OCI-LY7 (cell line): ENCODE data around the gene CLTCL1. TPM values are rescaled to one million over a fixed set of nuclear protein-coding genes. Genes with fewer than 3 reads are reported as not detected.

Experiments used
- BruUV-seq: library from RNA; stranded (reverse); fragments of 400-500 nt; replicated peaks from 2 replicates; lab custom pipeline; 2021; lab: Mats Ljungman, UMichigan
- CTCF ChIA-PET: fragments of 300-600 bp; sonication (Branson Sonifier 250); formaldehyde crosslinking; loops from one replicate; lab custom pipeline; 2022; ENCODE audit warnings: antibody characterized with exemption; ENCODE audit not compliant: unreplicated experiment; lab: Charles Lee
- POLR2A ChIA-PET: fragments of 300-600 bp; sonication (Branson Sonifier 250); formaldehyde crosslinking; loops from one replicate; lab custom pipeline; 2022; ENCODE audit warnings: antibody characterized with exemption; lab: Charles Lee
- DNase-seq: peaks from one replicate; pipeline ENCODE4 v3.0.0-alpha.2; 2015; ENCODE audit warnings: low spot score
- H2AFZ ChIP-seq: fragments of 200-600 bp; sonication (generic), shearing (Covaris generic); 2 replicates; pipeline ENCODE4 v1.6.1; 2014; ENCODE audit warnings: mild to moderate bottlenecking, antibody characterized with exemption, low read length, moderate library complexity
- H3K27ac ChIP-seq: fragments of 200-600 bp; sonication (generic); 2 replicates; pipeline ENCODE4 v1.5.1; 2014; ENCODE audit warnings: mixed run types, low read depth, mild to moderate bottlenecking, moderate library complexity, low read length, inconsistent platforms; ENCODE audit not compliant: poor library complexity, severe bottlenecking
- H3K36me3 ChIP-seq: fragments of 200-600 bp; sonication (generic); 2 replicates; pipeline ENCODE4 v1.6.1; 2014; ENCODE audit warnings: mild to moderate bottlenecking, antibody characterized with exemption, low read length, moderate library complexity, mixed read lengths; ENCODE audit not compliant: insufficient read depth
- H3K4me1 ChIP-seq: fragments of 200-600 bp; sonication (generic); 2 replicates; pipeline ENCODE4 v1.5.1; 2014; ENCODE audit warnings: mild to moderate bottlenecking, low read length; ENCODE audit not compliant: insufficient read depth, poor library complexity, severe bottlenecking
- H3K4me2 ChIP-seq: fragments of 200-600 bp; sonication (generic); 2 replicates; pipeline ENCODE4 v1.6.1; 2014; ENCODE audit warnings: mild to moderate bottlenecking, low read length
- H3K4me3 ChIP-seq: fragments of 200-600 bp; sonication (generic); 2 replicates; pipeline ENCODE4 v1.5.1; 2014; ENCODE audit warnings: mild to moderate bottlenecking, low read depth, low read length; ENCODE audit not compliant: poor library complexity, severe bottlenecking
- H3K79me2 ChIP-seq: fragments of 200-600 bp; sonication (generic); 2 replicates; pipeline ENCODE4 v1.6.1; 2016; ENCODE audit warnings: low read depth, mild to moderate bottlenecking, low read length, moderate library complexity, mixed read lengths; ENCODE audit not compliant: insufficient read depth
- H3K9me2 ChIP-seq: fragments of 200-600 bp; sonication (generic); 2 replicates; pipeline ENCODE4 v1.6.1; 2016; ENCODE audit warnings: mild to moderate bottlenecking, low read length, mixed read lengths; ENCODE audit not compliant: insufficient read depth
- H3K9me3 ChIP-seq: fragments of 200-600 bp; sonication (generic); 2 replicates; pipeline ENCODE4 v1.6.1; 2014; ENCODE audit warnings: mild to moderate bottlenecking, mixed run types, low read length, mixed read lengths
- H4K20me1 ChIP-seq: fragments of 200-600 bp; sonication (generic); 2 replicates; pipeline ENCODE4 v1.6.1; 2014; ENCODE audit warnings: mild to moderate bottlenecking, antibody characterized with exemption, low read length, moderate library complexity, mixed read lengths; ENCODE audit not compliant: insufficient read depth
- EZH2phosphoT487 ChIP-seq: fragments of 200-600 bp; sonication (generic); IDR thresholded peaks from 2 replicates; pipeline ENCODE4 v1.6.1; 2018; ENCODE audit warnings: low read depth, borderline replicate concordance, mild to moderate bottlenecking, mixed run types, antibody characterized with exemption, low read length, moderate library complexity, mixed read lengths
- intact Hi-C: fragments of 100-400 bp; cut with micrococcal nuclease; formaldehyde crosslinking; loops from one replicate; pipeline ENCODE4 v1.10.0; 2022; ENCODE audit not compliant: unreplicated experiment
- total RNA-seq, 2 experiments: library from RNA; depleted of rRNA in 1 of 2; stranded (reverse); fragments of >200 nt in 1 of 2; shearing (Covaris generic) in 1 of 2; gene quantifications; 2 replicates each; pipeline ENCODE4 v1.2.3, GENCODE V29; 2014 to 2022
- TF ChIP-seq, protein P1 (sequence below): fragments of 200-600 bp; sonication (generic); conservative IDR thresholded peaks from 2 replicates; pipeline ENCODE4 v1.5.1; 2014; ENCODE audit warnings: mild to moderate bottlenecking, antibody characterized with exemption, low read length, moderate library complexity, mixed read lengths

CLTCL1 gene
- total RNA-seq, 2 experiments from 2014 or later: 0.44 to 0.99 TPM

DNA sequence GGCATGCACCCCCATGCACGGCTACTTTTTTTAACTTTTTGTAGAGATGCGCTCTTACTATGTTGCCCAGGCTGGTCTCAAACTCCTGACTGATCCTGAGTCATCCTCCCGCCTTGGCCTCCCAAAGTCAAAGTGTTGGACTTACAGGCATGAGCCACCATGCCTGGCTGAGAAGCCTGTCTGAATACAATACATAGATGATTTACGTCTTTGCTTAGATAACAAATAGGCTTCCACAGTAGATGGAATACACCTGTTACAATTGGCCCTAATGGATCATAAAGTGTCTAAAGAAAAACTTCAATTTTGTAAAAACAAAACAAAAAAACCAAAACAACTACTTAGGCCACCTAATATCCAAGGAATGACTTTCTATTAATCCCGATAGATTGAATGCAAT lies 13.0 kb upstream of the CLTCL1 start:
- Histone ChIP-seq H3K79me2 (no peaks in the 10 kb centered on the region), H3K9me3 (no peaks in the 10 kb centered on the region), H3K4me1 (no peaks in the 10 kb centered on the region), H2AFZ (no peak overlapping the region), H3K4me2 (no peak overlapping the region), H3K4me3 (no peak overlapping the region), H4K20me1 (no peaks in the 10 kb centered on the region), H3K9me2 (no peaks in the 10 kb centered on the region), H3K27ac (no peak overlapping the region), H3K36me3 (no peaks in the 10 kb centered on the region)
- TF ChIP-seq, protein P1, sequence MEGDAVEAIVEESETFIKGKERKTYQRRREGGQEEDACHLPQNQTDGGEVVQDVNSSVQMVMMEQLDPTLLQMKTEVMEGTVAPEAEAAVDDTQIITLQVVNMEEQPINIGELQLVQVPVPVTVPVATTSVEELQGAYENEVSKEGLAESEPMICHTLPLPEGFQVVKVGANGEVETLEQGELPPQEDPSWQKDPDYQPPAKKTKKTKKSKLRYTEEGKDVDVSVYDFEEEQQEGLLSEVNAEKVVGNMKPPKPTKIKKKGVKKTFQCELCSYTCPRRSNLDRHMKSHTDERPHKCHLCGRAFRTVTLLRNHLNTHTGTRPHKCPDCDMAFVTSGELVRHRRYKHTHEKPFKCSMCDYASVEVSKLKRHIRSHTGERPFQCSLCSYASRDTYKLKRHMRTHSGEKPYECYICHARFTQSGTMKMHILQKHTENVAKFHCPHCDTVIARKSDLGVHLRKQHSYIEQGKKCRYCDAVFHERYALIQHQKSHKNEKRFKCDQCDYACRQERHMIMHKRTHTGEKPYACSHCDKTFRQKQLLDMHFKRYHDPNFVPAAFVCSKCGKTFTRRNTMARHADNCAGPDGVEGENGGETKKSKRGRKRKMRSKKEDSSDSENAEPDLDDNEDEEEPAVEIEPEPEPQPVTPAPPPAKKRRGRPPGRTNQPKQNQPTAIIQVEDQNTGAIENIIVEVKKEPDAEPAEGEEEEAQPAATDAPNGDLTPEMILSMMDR: no peak
- TF ChIP-seq EZH2phosphoT487: no peak
- BruUV-seq: no TSS peak
- ChIA-PET CTCF (no interaction called here), POLR2A (no interaction called here)
- DNase-seq: no peak
- intact Hi-C loops: loop anchor here (5.0 kb wide), 1 partner anchor 128 kb away; the partner anchor contains the start of genes HIRA and MRPL40

GRCh38 chr22:19303785-19304184 lies 12.3 kb upstream of the CLTCL1 start:
- no peak for DNase-seq
- no TSS peak for BruUV-seq
- H3K36me3 ChIP-seq: no peaks in the 10 kb centered on the region
- H3K4me3 ChIP-seq: no peak overlapping the region
- H2AFZ ChIP-seq: no peak overlapping the region
- CTCF ChIA-PET: no interaction called here
- H3K9me3 ChIP-seq: no peaks in the 10 kb centered on the region
- no peaks in the 10 kb centered on the region for H3K9me2 ChIP-seq
- H3K4me2 ChIP-seq: no peak overlapping the region
- TF ChIP-seq, protein P1: no peak
- no peak for TF ChIP-seq EZH2phosphoT487
- POLR2A ChIA-PET: interaction anchor here (0.7 kb wide), 1 partner anchor 203 kb away, joined by 4 read pairs; no protein-coding TSS in a partner anchor
- no peaks in the 10 kb centered on the region for H3K79me2 ChIP-seq
- no peak overlapping the region for H3K27ac ChIP-seq
- H3K4me1 ChIP-seq: no peaks in the 10 kb centered on the region
- H4K20me1 ChIP-seq: no peaks in the 10 kb centered on the region
- intact Hi-C loops: loop anchor here (5.0 kb wide), 1 partner anchor 129 kb away; the partner anchor contains the start of genes HIRA and MRPL40

GRCh38 chr22:19295733-19296132 lies 4.2 kb upstream of the CLTCL1 start:
- ChIA-PET POLR2A (interaction anchor here (1.5 kb wide), 1 partner anchor 9 kb away, joined by 3 read pairs; no protein-coding TSS in a partner anchor), CTCF (interaction anchor here (0.6 kb wide), 1 partner anchor 10 kb away, joined by 3 read pairs; no protein-coding TSS in a partner anchor)
- intact Hi-C loops: loop anchor here (5.0 kb wide), 1 partner anchor 332 kb away; no protein-coding TSS in a partner anchor
- no peaks in the 10 kb centered on the region for H3K79me2 ChIP-seq
- H3K4me2 ChIP-seq: no peak overlapping the region
- H3K36me3 ChIP-seq: no peaks in the 10 kb centered on the region
- no peak overlapping the region for H3K27ac ChIP-seq
- peaks cover 16% of the 10 kb centered on the region for H3K4me1 ChIP-seq
- no peaks in the 10 kb centered on the region for H3K9me2 ChIP-seq
- DNase-seq: no peak
- H3K4me3 ChIP-seq: no peak overlapping the region
- no peaks in the 10 kb centered on the region for H4K20me1 ChIP-seq
- no peak for TF ChIP-seq EZH2phosphoT487
- TF ChIP-seq, protein P1: no peak
- no peak overlapping the region for H2AFZ ChIP-seq
- no TSS peak for BruUV-seq
- H3K9me3 ChIP-seq: no peaks in the 10 kb centered on the region
